HG03196 (cell line): ENCODE results near the gene SIKE1.
A peak's percentile ranks its signal among the peaks of the same experiment; 100 is the strongest.
"Not testable (repeated sequence)": the region's sequence is repeated elsewhere in the genome, so short reads cannot be mapped to it uniquely, and the experiment has no call there.

Experiments used
- ATAC-seq: cut with Tn5 transposase; IDR thresholded peaks from one replicate; pipeline ENCODE4 v1.9.1; 2021; ENCODE audit not compliant: unreplicated experiment

Gene SIKE1

GRCh38 chr1:114756009-114756892 lies 24.2 kb downstream of the SIKE1 start:
- ATAC-seq = peak; percentile 35

DNA sequence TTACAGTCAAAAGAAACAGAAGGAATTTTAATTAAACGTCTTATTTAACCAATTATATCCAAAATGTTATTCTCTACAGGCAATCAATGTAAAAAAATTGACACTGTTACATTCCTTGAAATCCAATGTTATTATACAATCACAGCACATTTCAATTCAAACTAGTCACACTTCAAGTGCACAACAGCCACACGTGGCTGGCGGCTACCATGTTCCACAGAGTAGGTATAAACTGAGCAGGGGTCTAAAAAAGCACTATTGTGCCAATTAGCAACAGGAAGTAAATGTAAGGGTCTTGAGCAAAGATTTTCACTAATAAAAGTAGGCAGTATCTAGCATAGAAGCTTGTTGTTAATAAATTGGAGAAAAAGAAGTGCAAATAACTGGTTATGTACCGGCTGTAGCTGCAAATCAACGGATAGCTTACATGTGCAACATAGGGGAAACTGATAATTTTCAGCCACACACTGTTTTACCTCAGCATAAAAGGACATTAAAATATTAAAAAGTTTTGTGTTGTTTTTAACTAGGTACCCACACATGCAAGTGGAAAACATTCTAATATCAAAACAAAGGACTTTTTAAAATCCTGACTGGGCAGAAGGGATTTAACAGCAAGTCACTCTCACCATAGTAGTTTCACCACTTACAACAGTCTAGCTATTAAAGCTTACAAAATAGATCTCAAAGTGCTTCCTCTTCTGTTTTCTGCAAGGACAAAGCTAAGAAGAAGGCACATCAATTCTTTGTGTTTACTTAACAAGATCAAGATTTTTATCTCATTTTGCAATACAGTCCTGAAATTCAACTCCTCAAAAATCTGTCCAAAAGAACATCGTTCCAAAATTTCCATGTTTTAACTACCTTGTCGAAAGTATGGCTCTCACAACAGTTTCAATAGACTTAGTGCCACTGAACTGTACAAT lies 25.2 kb downstream of the SIKE1 start:
- ATAC-seq = no peak

DNA sequence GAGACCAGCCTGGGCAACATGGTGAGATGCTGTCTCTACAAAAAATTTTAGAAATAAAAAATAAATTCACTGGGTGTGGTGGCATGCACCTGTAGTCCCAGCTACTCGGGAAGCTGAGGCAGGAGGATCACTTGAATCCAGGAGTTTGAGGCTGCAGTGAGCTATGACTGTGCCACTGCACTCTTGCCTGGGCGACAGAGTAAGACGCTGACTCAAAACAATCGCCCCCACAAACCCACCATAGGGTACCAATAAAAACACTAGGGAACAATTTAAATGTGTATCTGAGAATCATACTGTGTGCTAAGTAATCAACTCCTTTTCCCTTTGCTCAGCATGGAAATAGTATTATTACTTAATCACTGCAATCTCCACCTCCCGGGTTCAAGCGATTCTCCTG lies 26.8 kb downstream of the SIKE1 start:
- ATAC-seq = not testable (repeated sequence)

DNA sequence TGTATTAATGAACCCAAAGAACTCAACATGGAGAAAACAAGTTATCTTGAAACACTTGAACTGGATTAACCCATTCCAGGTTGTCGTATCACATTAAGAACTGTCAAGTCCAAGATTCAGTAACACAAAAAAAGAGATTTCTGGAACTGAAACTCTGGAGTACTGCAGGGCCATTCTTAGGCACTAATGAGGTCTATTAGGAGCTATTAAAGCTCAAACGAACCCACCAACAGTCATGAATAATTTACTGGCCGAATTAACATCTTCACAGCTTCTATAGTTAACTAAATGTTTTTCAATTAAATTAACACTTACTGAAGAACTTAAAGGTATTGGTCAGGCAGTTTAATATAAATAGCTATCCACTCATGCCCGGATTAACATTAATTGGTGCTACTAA lies 27.3 kb downstream of the SIKE1 start:
- no peak for ATAC-seq

- no peak for ATAC-seq
Measured at GRCh38 chr1:114750780-114751179, 29.7 kb downstream of the SIKE1 start.

DNA sequence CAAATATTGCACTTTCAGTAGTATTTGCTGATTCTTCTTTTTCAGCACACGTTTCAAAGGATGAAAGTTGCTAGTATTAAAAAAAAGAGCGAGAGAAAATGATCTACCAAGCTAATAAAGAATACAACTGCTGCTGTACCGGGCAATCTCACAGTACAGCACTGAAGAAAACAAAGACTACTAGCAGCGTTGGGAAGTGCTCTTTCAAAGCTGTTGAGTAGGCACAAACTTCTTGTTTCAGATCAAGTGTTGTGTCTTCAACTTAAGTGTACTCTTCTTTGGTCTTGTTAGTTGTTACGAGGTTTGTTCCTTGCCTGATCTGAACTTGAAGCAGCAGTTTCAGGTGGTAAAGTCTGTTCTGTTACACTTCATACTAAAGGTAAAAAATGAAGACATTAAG lies 30.6 kb downstream of the SIKE1 start:
- ATAC-seq = no peak

DNA sequence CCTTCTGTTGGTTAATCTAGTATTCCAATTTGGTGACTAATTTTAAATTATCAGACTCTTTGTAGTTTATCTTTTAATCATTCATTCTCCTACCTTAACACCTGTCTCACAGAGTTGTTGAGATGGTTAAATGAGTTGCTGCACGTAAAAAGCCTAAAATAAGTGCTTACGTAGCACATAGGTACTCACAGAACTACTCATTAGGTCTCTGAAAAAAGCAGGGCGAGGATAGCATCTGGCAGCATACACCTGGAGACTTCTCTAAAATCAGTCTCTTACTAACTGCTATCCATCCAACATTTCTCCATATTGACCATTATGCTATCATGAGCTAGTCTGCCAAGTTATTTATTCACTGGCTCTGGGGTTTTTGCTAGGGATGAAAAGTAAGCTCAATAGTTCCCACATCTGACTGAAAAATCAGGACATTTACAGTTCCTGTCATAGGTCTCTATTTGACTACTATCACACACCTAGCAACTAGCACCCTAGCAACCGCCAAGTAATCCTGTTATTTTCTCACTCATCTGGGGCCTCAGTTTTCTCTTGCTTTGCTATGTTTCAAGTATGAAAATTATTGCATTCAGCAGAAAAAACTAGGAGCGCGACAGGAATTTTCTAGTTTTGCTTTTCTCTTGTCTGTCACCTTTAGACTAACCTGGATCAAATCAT lies 33.9 kb downstream of the SIKE1 start:
- no peak for ATAC-seq

DNA sequence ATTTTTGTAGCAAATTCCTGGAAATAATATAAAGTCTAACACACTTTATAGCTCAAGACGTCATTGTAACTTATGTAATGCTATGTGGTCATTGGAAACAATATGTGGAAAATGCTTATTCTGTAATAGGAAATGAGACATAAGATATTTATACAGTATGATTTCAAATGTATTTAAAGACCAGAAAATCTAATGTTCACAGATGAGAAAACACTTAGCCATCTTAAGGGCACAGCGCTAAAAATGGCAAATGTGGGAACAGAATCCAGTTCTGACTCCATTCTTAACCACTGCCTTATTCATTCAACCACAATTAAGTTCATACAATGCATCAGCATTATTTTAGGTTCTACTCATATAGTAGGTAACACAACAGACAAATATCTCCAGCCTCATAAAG lies 35.2 kb downstream of the SIKE1 start:
- no peak for ATAC-seq

GRCh38 chr1:114741963-114742746 lies 38.3 kb downstream of the SIKE1 start:
- ATAC-seq = no peak

GRCh38 chr1:114740331-114740730 lies 40.2 kb downstream of the SIKE1 start:
- ATAC-seq = no peak

GRCh38 chr1:114737314-114737849 lies 43.1 kb downstream of the SIKE1 start:
- no peak for ATAC-seq

- ATAC-seq = no peak
Measured at GRCh38 chr1:114735479-114735878, 45.0 kb downstream of the SIKE1 start.

GRCh38 chr1:114729782-114730181 lies 50.7 kb downstream of the SIKE1 start:
- no peak for ATAC-seq

- ATAC-seq = no peak
Measured at GRCh38 chr1:114728553-114728952, 51.9 kb downstream of the SIKE1 start.

DNA sequence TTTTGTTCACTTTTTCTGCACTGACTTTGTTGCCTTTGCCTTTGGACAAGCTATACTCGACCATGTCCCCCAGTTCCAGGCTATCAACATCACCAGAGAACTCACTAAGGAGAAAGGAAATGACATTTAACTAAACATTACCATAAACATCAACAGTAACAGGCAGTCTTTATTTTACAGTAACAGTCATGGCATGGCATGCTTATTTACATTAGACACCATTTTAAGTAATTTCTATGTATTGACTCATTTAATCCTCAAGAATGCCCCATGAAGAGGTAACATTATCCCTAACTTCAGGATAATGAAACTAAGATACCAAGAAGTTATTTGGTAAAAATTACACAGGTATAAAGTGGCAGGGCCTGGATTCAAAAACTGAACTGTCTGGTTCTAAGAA lies 55.3 kb downstream of the SIKE1 start:
- ATAC-seq = no peak

DNA sequence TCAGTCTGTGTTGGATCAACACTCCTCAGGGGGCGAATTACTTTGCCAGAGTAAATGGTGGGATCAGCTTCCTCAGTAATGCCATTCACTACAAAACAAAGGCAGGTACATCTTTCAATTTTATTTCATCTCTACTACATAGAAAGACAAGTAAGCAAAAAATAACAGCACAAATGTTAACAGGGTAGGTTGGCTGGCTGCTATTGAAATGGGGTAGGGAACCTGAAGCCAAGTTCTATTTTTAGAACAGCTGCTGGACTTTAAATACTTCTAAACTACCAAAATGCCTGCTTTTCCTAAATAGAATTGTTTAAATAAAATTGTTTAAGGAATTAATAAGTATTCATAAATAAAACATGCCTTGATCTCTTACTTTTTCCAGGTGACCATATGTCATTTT lies 56.6 kb downstream of the SIKE1 start:
- ATAC-seq = no peak

DNA sequence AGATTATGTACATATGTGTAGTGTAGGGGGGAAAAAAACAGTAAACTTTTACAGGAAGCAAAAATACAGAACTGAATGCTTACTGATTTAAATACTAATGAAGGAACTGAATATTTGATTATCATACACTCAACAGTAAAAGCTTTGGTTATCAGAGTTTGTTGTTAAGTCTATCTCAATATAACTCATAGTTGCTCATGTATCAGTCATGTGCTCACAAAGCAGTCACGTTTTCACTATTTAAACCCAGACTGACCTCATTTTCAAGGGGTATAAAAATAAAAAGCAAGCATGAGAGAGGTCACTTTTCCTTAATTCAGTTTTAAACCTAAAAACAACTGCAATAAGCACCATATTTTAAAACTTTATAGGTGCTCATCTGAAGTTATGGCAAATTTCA lies 57.0 kb downstream of the SIKE1 start:
- ATAC-seq = no peak

DNA sequence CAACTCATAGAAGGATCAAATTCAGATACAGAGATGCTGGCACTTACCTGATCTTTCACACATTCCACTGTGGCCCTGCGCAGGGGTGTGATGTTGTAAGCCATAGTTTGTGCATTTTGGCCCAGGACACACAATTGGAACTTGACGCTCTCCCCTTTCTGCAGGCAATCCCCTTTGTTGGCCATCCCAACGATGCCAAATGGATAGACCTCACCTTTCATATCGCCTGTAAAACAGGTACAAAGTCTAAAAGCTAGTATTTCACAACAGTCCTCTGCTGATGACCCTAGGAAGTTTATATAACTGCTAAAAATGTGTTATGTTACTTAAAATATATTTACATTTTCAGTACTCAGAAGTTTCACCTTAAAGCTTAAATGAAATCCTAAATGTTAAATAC lies 60.0 kb downstream of the SIKE1 start:
- ATAC-seq = no peak
